Measurements from ENCODE around the gene WNT8B.

DNA sequence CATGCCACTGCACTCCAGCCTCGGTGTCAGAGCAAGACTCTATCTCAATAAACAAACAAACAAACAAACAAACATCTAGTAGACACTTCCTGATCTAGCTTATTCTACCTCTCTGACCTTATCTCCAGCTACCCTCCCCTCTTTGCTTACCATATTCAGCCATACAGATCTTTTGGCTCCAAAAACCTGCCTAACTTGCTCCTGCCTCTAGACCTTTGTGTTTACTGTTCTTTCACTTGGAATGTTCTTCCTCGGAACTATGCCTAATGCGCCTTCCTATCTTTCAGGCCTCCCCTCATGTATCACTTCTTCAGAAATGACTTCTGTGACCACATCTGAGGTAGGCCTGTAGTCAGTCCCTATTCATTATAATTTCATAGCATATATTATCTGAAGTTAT, 20.3 kb upstream of the WNT8B start:
- TF ChIP-seq, protein P1, sequence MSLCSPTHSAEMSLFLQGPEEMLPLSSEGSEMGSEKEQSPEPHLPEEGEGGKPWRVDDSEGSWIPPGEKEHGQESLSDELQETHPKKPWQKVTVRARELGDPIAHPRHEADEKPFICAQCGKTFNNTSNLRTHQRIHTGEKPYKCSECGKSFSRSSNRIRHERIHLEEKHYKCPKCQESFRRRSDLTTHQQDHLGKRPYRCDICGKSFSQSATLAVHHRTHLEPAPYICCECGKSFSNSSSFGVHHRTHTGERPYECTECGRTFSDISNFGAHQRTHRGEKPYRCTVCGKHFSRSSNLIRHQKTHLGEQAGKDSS (CRISPR knock-in tag; IDR thresholded peaks at IDR 0.05; ENCODE audit: borderline replicate concordance, low read depth) = no peak
- TF ChIP-seq CENPX (CRISPR knock-in tag; IDR thresholded peaks at IDR 0.05) = no peak
- TF ChIP-seq FOXP4 (CRISPR knock-in tag; IDR thresholded peaks at IDR 0.05) = no peak
- no peak for TF ChIP-seq CTCF (CRISPR knock-in tag; IDR thresholded peaks at IDR 0.05)
- TF ChIP-seq PRPF4 (IDR thresholded peaks at IDR 0.05; ENCODE audit: low read depth, low read length, poor library complexity, severe bottlenecking) = no peak
- no peak for TF ChIP-seq ZBTB43 (CRISPR knock-in tag; conservative IDR thresholded peaks at IDR 0.05)
- no peak for TF ChIP-seq TBP (CRISPR knock-in tag; IDR thresholded peaks at IDR 0.05)
- TF ChIP-seq, protein P2, sequence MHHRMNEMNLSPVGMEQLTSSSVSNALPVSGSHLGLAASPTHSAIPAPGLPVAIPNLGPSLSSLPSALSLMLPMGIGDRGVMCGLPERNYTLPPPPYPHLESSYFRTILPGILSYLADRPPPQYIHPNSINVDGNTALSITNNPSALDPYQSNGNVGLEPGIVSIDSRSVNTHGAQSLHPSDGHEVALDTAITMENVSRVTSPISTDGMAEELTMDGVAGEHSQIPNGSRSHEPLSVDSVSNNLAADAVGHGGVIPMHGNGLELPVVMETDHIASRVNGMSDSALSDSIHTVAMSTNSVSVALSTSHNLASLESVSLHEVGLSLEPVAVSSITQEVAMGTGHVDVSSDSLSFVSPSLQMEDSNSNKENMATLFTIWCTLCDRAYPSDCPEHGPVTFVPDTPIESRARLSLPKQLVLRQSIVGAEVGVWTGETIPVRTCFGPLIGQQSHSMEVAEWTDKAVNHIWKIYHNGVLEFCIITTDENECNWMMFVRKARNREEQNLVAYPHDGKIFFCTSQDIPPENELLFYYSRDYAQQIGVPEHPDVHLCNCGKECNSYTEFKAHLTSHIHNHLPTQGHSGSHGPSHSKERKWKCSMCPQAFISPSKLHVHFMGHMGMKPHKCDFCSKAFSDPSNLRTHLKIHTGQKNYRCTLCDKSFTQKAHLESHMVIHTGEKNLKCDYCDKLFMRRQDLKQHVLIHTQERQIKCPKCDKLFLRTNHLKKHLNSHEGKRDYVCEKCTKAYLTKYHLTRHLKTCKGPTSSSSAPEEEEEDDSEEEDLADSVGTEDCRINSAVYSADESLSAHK (CRISPR knock-in tag; IDR thresholded peaks at IDR 0.05; ENCODE audit: borderline replicate concordance) = no peak
- TF ChIP-seq NR3C1 (CRISPR knock-in tag; IDR thresholded peaks at IDR 0.05) = no peak
- TF ChIP-seq ZNF510 (CRISPR knock-in tag; IDR thresholded peaks at IDR 0.05; ENCODE audit: low read depth) = no peak
- TF ChIP-seq PHF8 (CRISPR knock-in tag; IDR thresholded peaks at IDR 0.05) = no peak

Data from HepG2 (cell line).